ENCODE data around the gene CCDC117. TPM values are rescaled to one million over a fixed set of nuclear protein-coding genes. Genes with fewer than 3 reads are reported as not detected.
"Not testable (repeated sequence)": the region's sequence is repeated elsewhere in the genome, so short reads cannot be mapped to it uniquely, and the experiment has no call there.

CCDC117 gene
- total and polyA plus RNA-seq, 7 experiments from 2014 or later = 8.7 to 33.5 (median 19.7) TPM

DNA sequence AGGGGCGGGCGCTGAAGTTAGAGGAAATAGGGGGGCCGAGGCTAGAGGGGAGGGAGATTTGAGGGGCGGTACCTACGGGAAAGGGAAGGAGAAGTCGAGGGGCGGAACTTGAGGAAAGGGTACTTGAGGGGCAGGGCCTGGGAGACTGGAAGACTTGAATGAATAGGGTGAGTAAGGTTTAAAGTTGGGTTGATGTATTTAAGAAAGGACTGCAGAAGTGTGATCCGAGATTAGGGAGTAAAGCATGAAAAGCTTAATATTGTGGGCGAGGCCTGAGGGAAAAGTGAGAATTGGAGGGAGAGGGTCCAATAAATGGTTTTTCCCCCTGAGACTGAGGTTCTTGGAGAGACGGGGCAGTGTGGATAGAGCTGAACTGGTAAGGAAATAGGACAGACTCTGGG is 29.9 kb upstream of the CCDC117 start:
- DNase-seq (no peak), ATAC-seq (no peak)
- Mint-ChIP-seq H3K9me3 (no peaks in the 10 kb centered on the region), H3K4me3 (peak overlapping the region; percentile 81 to 94 (median 87)), H3K27ac (peak overlapping the region; percentile 79 to 93 (median 89)), H3K4me1 (peaks cover 14 to 49% (median 38%) of the 10 kb centered on the region in 7 donors), H3K27me3 (no peaks in the 10 kb centered on the region), H3K36me3 (peaks cover 0 to 20% (median 4%) of the 10 kb centered on the region in 5 donors)
- peak overlapping the region; percentile 99 for H3K4me3 ChIP-seq (ENCODE audit: low read length)
- H3K27ac ChIP-seq (ENCODE audit: low read depth, low read length) = peak overlapping the region; percentile 90
- no peaks in the 10 kb centered on the region for H3K27me3 ChIP-seq (ENCODE audit: control insufficient read depth in 2 of 2, insufficient read depth in 2 of 2, low read length in 2 of 2)
- ChIA-PET CTCF (interaction anchor here (1.0 kb wide), 1 partner anchor 30 kb away, joined by 3 read pairs; the partner anchor contains the start of gene CCDC117), POLR2A (interaction anchor here (0.7 to 3.8 kb wide), 4 partner anchors 8 to 57 kb away, joined by 3 to 29 read pairs (median 8); partner anchors contain the start of genes CCDC117 and XBP1)
- peaks cover 3 to 9% of the 10 kb centered on the region in 2 donors for H3K4me1 ChIP-seq (ENCODE audit: control insufficient read depth in 2 of 2, insufficient read depth in 2 of 2, low read length in 2 of 2)
- intact Hi-C loops (cut with micrococcal nuclease) = loop anchor here (1.0 to 5.0 kb wide), 14 partner anchors 30 to 1850 kb away; partner anchors contain the start of genes CCDC117 (in 2 of the 2), PES1 (in 2 of the 2), PITPNB (in 2 of the 2) and XBP1 (in 2 of the 2)
- no peaks in the 10 kb centered on the region for H3K9me3 ChIP-seq (ENCODE audit: control insufficient read depth in 2 of 3, low read length in 3 of 3)
- peaks cover 3 to 33% (median 5%) of the 10 kb centered on the region in 3 experiments for H3K36me3 ChIP-seq (ENCODE audit: control insufficient read depth in 2 of 3, insufficient read depth in 3 of 3, low read length in 3 of 3)

DNA sequence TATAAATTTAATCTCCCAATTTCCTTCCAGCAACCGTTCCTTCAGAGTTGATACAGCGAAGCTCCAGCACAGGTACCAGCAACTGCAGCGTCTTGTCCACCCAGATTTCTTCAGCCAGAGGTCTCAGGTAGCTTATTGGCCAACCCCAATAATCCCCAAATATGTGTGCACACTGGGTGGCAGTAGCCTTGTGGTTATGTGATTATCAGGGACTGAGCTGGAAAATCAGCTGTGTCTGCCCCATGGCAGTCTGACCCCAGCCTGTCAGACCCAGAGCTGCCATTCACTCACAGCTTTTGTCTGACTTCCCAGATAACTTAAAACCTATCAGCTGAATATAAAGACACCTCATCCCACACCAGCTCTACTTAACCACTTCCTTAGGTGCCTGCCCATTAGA is 28.6 kb upstream of the CCDC117 start:
- no peak overlapping the region for H3K4me3 ChIP-seq (ENCODE audit: low read length)
- intact Hi-C loops (cut with micrococcal nuclease) = loop anchor here (2.0 to 5.0 kb wide), 6 partner anchors 143 to 1848 kb away; partner anchors contain the start of genes PES1 (in 2 of the 2), AP1B1 (in 1 of the 2), PITPNB (in 1 of the 2) and RHBDD3 (in 1 of the 2)
- Mint-ChIP-seq H3K27me3 (no peaks in the 10 kb centered on the region), H3K27ac (peak overlapping the region in 3 of 9 donors; percentile 53 to 89 (median 60)), H3K4me3 (peak overlapping the region in 4 of 10 donors; percentile 81 to 93 (median 85)), H3K4me1 (peaks cover 14 to 46% (median 36%) of the 10 kb centered on the region in 7 donors), H3K36me3 (peaks cover 0 to 27% (median 4%) of the 10 kb centered on the region in 5 donors), H3K9me3 (no peaks in the 10 kb centered on the region)
- H3K36me3 ChIP-seq (ENCODE audit: control insufficient read depth in 2 of 3, insufficient read depth in 3 of 3, low read length in 3 of 3) = peaks cover 3 to 43% (median 6%) of the 10 kb centered on the region in 3 experiments
- H3K9me3 ChIP-seq (ENCODE audit: control insufficient read depth in 2 of 3, low read length in 3 of 3) = no peaks in the 10 kb centered on the region
- DNase-seq = no peak
- POLR2A ChIA-PET = interaction anchor here (3.8 kb wide), 1 partner anchor 56 kb away, joined by 29 read pairs; the partner anchor contains the start of gene XBP1
- ATAC-seq = no peak
- CTCF ChIA-PET = interaction anchor here (0.6 to 1.0 kb wide), 2 partner anchors 29 to 37 kb away, joined by 3 to 4 read pairs; partner anchors contain the start of gene CCDC117
- H3K4me1 ChIP-seq (ENCODE audit: control insufficient read depth in 2 of 2, insufficient read depth in 2 of 2, low read length in 2 of 2) = peaks cover 6 to 9% of the 10 kb centered on the region in 2 donors
- H3K27me3 ChIP-seq (ENCODE audit: control insufficient read depth in 2 of 2, insufficient read depth in 2 of 2, low read length in 2 of 2) = no peaks in the 10 kb centered on the region
- H3K27ac ChIP-seq (ENCODE audit: low read depth, low read length) = no peak overlapping the region

DNA sequence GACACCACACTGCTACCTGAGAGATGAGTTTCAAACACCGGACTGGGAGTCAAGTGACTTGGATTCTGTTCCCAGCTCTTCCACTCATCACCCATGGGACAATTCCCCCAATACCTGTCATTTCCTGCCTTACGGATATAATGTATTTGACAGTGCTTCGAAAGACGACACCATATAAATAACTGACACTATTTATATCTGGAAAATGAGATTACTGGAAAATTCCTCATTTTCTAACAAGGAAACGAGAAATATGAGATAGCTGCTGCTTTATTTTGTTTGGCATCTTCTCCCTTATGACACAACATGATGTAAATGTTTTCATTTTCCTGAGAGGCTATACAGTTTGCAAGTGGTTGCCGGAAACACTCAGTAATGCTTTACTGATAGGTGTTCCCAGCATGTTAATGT is 22.0 kb upstream of the CCDC117 start:
- no peak overlapping the region for H3K4me3 Mint-ChIP-seq
- ChIA-PET POLR2A (interaction anchor here (1.3 kb wide), 1 partner anchor 9 kb away, joined by 3 read pairs; the partner anchor contains the start of genes CHEK2 and HSCB), CTCF (interaction anchor here (0.7 kb wide), 1 partner anchor 342 kb away, joined by 3 read pairs; no protein-coding TSS in a partner anchor)
- H3K36me3 Mint-ChIP-seq = peaks cover 0 to 52% (median 16%) of the 10 kb centered on the region in 5 donors
- Histone ChIP-seq H3K27ac (ENCODE audit: low read depth, low read length) (no peak overlapping the region), H3K27me3 (ENCODE audit: control insufficient read depth in 2 of 2, insufficient read depth in 2 of 2, low read length in 2 of 2) (no peaks in the 10 kb centered on the region), H3K9me3 (ENCODE audit: control insufficient read depth in 2 of 3, low read length in 3 of 3) (no peaks in the 10 kb centered on the region), H3K4me3 (ENCODE audit: low read length) (no peak overlapping the region), H3K4me1 (ENCODE audit: control insufficient read depth in 2 of 2, insufficient read depth in 2 of 2, low read length in 2 of 2) (peaks cover 0 to 7% of the 10 kb centered on the region in 2 donors), H3K36me3 (ENCODE audit: control insufficient read depth in 2 of 3, insufficient read depth in 3 of 3, low read length in 3 of 3) (peaks cover 0 to 34% (median 6%) of the 10 kb centered on the region in 3 experiments)
- no peaks in the 10 kb centered on the region for H3K27me3 Mint-ChIP-seq
- peaks cover 4 to 13% (median 9%) of the 10 kb centered on the region in 7 donors for H3K4me1 Mint-ChIP-seq
- DNase-seq (no peak), ATAC-seq (no peak)
- H3K9me3 Mint-ChIP-seq = no peaks in the 10 kb centered on the region
- H3K27ac Mint-ChIP-seq = no peak overlapping the region
- intact Hi-C loops (cut with micrococcal nuclease) = no loop called here

DNA sequence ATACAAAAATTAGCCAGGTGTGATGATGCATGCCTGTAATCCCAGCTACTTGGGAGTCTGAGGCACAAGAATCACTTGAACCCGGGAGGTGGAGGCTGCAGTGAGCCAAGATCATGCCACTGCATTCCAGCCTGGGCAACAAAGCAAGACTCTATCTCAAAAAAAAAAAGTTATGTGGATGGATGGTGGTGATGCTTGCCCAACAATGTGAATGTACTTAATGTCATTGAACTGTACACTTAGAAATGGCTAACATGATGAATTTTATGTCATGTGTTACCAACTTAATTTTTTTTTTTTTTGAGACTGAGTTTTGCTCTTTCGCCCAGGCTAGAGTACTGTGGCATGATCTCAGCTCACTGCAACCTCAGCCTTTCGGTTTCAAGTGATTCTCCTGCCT is 18.0 kb upstream of the CCDC117 start:
- intact Hi-C loops (cut with micrococcal nuclease); H3K36me3 ChIP-seq (ENCODE audit: control insufficient read depth in 2 of 3, insufficient read depth in 3 of 3, low read length in 3 of 3); POLR2A ChIA-PET; H3K27ac ChIP-seq (ENCODE audit: low read depth, low read length); DNase-seq; H3K4me1 Mint-ChIP-seq; H3K9me3 Mint-ChIP-seq; ATAC-seq; H3K27ac Mint-ChIP-seq; H3K4me1 ChIP-seq (ENCODE audit: control insufficient read depth in 2 of 2, insufficient read depth in 2 of 2, low read length in 2 of 2); H3K4me3 Mint-ChIP-seq; H3K9me3 ChIP-seq (ENCODE audit: control insufficient read depth in 2 of 3, low read length in 3 of 3); H3K27me3 Mint-ChIP-seq; H3K27me3 ChIP-seq (ENCODE audit: control insufficient read depth in 2 of 2, insufficient read depth in 2 of 2, low read length in 2 of 2); H3K4me3 ChIP-seq (ENCODE audit: low read length): not testable (repeated sequence)
- peaks cover 0 to 37% (median 7%) of the 10 kb centered on the region in 5 donors for H3K36me3 Mint-ChIP-seq
- CTCF ChIA-PET = interaction anchor here (1.0 kb wide), 1 partner anchor 154 kb away, joined by 3 read pairs; no protein-coding TSS in a partner anchor

DNA sequence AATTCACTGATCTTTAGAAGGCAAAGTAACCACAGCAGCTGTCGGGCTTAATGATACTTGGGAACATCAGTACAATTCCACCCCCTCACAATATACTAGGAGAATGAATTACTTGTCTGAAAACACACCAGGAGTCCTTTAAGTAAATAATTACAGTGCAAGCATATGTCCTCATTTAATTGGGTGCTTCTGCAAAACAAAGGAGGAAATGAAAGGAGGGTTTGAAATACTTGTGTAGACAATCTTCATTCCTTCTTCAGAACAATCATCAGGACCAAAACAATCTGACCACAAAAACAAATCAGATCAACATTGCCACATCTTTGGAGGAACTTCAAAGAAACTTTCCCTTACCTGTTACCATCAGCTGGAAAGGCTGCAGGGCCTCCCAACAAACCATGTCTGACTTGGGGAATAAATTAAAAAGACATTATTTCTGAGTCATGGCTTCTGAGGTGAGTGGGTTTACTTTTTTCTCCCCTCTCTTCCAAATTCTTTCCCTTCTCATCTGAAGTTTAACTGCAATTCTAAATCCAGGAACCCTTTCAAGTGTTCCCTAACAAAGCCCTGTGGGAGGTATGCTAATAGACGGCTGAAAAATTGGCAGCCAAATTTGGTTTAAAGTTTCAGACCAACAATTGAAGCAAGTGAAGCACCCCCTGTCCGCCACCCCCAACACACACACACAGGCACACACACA is 12.5 kb upstream of the CCDC117 start:
- intact Hi-C loops (cut with micrococcal nuclease) = no loop called here
- H3K4me1 Mint-ChIP-seq = peaks cover 0 to 7% (median 0%) of the 10 kb centered on the region in 7 donors
- no peak for DNase-seq
- no peak overlapping the region for H3K4me3 Mint-ChIP-seq
- POLR2A ChIA-PET = no interaction called here
- Histone ChIP-seq H3K4me3 (ENCODE audit: low read length) (no peak overlapping the region), H3K27me3 (ENCODE audit: control insufficient read depth in 2 of 2, insufficient read depth in 2 of 2, low read length in 2 of 2) (no peaks in the 10 kb centered on the region), H3K9me3 (ENCODE audit: control insufficient read depth in 2 of 3, low read length in 3 of 3) (no peaks in the 10 kb centered on the region), H3K27ac (ENCODE audit: low read depth, low read length) (no peak overlapping the region), H3K4me1 (ENCODE audit: control insufficient read depth in 2 of 2, insufficient read depth in 2 of 2, low read length in 2 of 2) (no peaks in the 10 kb centered on the region), H3K36me3 (ENCODE audit: control insufficient read depth in 2 of 3, insufficient read depth in 3 of 3, low read length in 3 of 3) (no peaks in the 10 kb centered on the region)
- peaks cover 0 to 3% (median 0%) of the 10 kb centered on the region in 11 donors for H3K9me3 Mint-ChIP-seq
- ATAC-seq = no peak
- H3K27me3 Mint-ChIP-seq = peaks cover 0 to 3% (median 0%) of the 10 kb centered on the region in 5 donors
- CTCF ChIA-PET = no interaction called here
- H3K36me3 Mint-ChIP-seq = peaks cover 0 to 13% (median 4%) of the 10 kb centered on the region in 5 donors
- H3K27ac Mint-ChIP-seq = no peak overlapping the region

DNA sequence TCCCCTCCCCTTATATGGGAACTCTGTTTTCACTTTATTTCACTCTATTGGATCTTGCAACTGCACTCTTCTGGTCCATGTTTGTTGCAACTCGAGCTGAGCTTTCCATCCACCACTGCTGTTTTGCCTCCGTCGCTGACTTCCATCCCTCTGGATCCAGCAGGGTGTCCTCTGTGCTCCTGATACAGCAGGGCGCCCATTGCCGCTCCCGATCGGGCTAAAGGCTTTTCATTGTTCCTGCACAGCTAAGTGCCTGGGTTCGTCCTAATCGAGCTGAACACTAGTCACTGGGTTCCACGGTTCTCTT is 11.1 kb upstream of the CCDC117 start:
- H3K4me3 ChIP-seq (ENCODE audit: low read length) = no peak overlapping the region
- H3K4me1 Mint-ChIP-seq = peaks cover 0 to 7% (median 0%) of the 10 kb centered on the region in 7 donors
- no peak overlapping the region for H3K27ac Mint-ChIP-seq
- H3K4me1 ChIP-seq (ENCODE audit: control insufficient read depth in 2 of 2, insufficient read depth in 2 of 2, low read length in 2 of 2) = no peaks in the 10 kb centered on the region
- peaks cover 0 to 3% (median 0%) of the 10 kb centered on the region in 11 donors for H3K9me3 Mint-ChIP-seq
- H3K4me3 Mint-ChIP-seq = no peak overlapping the region
- ATAC-seq (no peak), DNase-seq (no peak)
- intact Hi-C loops (cut with micrococcal nuclease) = no loop called here
- H3K36me3 ChIP-seq (ENCODE audit: control insufficient read depth in 2 of 3, insufficient read depth in 3 of 3, low read length in 3 of 3) = no peaks in the 10 kb centered on the region
- peaks cover 0 to 6% (median 0%) of the 10 kb centered on the region in 5 donors for H3K27me3 Mint-ChIP-seq
- POLR2A ChIA-PET = no interaction called here
- H3K9me3 ChIP-seq (ENCODE audit: control insufficient read depth in 2 of 3, low read length in 3 of 3) = no peaks in the 10 kb centered on the region
- H3K27ac ChIP-seq (ENCODE audit: low read depth, low read length) = no peak overlapping the region
- H3K36me3 Mint-ChIP-seq = peaks cover 0 to 10% (median 0%) of the 10 kb centered on the region in 5 donors
- H3K27me3 ChIP-seq (ENCODE audit: control insufficient read depth in 2 of 2, insufficient read depth in 2 of 2, low read length in 2 of 2) = no peaks in the 10 kb centered on the region
- CTCF ChIA-PET = interaction anchor here (0.6 kb wide), 1 partner anchor 69 kb away, joined by 3 read pairs; no protein-coding TSS in a partner anchor
